HG02973 (cell line): ENCODE results near the gene PCGF2.
"Not testable (repeated sequence)": the region's sequence is repeated elsewhere in the genome, so short reads cannot be mapped to it uniquely, and the experiment has no call there.

Source experiments
- ATAC-seq: cut with Tn5 transposase; IDR thresholded peaks from one replicate; pipeline ENCODE4 v1.9.1; 2021; ENCODE audit warnings: moderate library complexity; ENCODE audit not compliant: unreplicated experiment

The PCGF2 gene

GRCh38 chr17:38748149-38748891, at the start of gene PCGF2:
TSS of gene PCGF2 (minus strand) at chr17:38748336. CDS start at chr17:38740402, 7,934 bp downstream.
- no peak for ATAC-seq

DNA sequence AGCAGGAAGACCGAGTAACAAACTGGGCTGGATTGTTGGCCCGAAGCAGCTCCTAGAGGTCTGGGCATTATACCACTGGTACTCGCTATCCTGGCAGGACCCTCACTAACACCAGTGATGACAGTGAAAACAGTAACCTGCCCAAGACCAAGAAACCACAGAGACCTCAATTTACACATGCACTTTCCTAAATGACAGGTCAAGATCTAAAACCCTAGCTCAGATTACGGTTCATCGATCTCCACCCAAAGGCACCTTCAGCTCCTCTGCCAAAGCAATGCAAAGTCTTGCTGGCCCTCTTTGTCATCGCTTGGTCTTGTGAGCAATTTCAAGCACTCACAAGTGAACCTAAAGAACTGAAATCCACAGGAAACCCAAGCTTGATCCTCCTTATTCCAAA, 49.7 kb upstream of the PCGF2 start:
- ATAC-seq: no peak

GRCh38 chr17:38797158-38797490, 49.0 kb upstream of the PCGF2 start:
- no peak for ATAC-seq

GRCh38 chr17:38796451-38797157, 48.5 kb upstream of the PCGF2 start:
- ATAC-seq: no peak

GRCh38 chr17:38794221-38794620, 46.1 kb upstream of the PCGF2 start:
- ATAC-seq: no peak

DNA sequence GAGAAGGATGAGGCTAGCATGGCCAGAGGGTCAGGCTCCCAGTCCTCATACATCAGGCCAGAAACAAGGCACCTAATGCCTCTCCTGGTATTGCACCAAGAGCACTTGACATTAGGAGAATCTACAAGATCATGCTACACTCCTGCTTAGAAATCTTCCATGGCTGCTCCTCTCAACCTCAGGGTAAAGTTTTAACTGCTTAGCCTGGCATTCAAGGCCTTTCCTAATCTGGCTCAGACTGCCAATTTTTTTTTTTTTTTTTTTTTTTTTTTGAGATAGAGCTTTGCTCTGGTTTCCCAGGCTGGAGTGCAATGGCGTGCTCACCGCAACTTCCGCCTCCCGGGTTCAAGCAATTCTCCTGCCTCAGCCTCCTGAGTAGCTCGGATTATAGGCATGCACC, 43.0 kb upstream of the PCGF2 start:
- ATAC-seq: no peak

- not testable (repeated sequence) for ATAC-seq
Measured at GRCh38 chr17:38790148-38790707, 42.1 kb upstream of the PCGF2 start.

DNA sequence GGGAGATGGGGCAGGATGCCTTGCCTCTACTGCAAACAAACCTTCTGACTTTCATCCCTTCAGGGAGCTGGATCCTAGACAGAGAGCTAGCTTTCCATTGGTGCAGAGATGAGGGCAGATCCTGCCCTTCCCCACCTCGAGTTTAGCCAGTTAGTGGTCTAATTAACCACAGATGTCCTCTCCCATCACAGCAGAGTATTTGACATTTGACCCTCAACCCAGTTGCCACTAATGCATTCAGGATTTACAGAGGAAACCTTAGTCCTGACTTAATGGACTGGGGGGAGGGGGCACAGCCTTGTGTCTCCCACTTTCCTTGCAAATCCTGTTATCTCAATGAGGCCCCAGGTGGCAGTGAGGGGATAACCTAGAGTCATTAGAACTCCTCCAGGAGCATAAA, 41.0 kb upstream of the PCGF2 start:
- ATAC-seq: no peak

GRCh38 chr17:38787999-38788398, 39.9 kb upstream of the PCGF2 start:
- ATAC-seq: not testable (repeated sequence)

- ATAC-seq: no peak
Measured at GRCh38 chr17:38786372-38786771, 38.2 kb upstream of the PCGF2 start.

GRCh38 chr17:38783227-38783626, 35.1 kb upstream of the PCGF2 start:
- ATAC-seq: no peak

GRCh38 chr17:38779965-38780752, 32.0 kb upstream of the PCGF2 start:
- no peak for ATAC-seq

DNA sequence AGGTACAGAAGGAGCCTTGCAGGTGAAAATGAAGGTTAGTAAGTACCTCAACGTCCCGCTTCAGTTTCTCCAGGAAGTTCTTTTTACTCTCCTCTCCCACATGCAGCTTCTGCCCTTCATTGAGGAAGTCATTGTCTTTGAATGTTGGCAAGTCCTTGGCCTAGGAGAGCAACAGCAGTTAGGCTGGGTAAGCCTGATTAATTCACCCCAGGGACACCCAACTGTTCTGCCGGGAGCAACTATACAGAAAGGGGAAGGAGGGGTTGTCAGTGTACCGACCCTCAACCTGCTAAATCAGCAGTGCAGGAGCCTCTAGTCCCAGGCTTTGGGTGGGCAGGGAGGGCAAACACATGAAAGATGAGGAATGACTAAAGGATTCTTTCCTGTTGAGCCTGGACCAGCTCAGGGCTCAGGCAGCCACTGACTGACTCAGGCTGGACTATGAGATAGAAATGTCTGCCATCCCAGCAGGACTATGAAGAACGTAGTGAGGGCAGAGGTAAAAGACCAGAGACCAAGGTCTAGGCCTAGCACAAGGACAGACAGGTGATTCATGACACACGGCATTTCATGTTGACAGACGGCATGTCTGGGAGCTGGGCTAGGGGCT, 29.6 kb upstream of the PCGF2 start:
- ATAC-seq: no peak

DNA sequence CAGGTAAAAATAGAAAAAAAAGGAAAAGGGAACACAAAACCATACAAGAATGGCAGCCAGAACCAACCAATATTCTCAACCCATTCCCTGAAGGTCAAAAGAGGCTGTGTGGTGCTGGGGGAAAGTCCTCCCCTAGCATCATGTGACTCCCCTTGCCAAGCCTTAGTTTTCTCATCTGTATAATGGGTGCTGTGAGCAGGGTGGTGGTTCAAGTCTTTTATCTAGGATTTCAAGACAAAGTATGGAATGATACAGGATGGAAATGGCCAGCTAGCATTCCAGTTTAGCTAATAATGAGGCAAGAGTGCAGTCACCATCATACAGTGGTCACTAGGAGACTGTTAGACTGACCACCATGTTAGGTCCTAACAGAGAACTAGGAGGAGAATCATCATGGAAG, 25.1 kb upstream of the PCGF2 start:
- ATAC-seq: no peak

DNA sequence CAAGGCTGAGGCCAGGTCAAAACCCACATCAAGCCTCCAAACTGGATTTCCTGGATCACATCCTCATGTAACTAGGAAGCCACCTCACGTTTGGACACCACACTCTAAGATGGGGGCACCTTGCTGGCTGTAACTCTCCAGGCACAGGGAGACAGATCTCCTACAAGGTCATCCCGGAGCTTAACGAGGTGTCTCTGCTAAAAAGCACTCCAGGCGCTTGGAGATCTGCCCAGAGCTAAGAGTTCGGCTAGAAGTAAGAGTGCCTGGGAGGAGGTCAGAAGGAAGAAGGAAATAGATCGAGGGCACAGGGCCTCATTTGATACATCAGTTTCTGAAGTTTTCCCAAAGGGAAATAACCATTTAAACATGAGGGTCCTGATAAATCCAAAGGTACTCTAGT, 20.3 kb upstream of the PCGF2 start:
- no peak for ATAC-seq

- no peak for ATAC-seq
Measured at GRCh38 chr17:38766341-38766740, 18.2 kb upstream of the PCGF2 start.

DNA sequence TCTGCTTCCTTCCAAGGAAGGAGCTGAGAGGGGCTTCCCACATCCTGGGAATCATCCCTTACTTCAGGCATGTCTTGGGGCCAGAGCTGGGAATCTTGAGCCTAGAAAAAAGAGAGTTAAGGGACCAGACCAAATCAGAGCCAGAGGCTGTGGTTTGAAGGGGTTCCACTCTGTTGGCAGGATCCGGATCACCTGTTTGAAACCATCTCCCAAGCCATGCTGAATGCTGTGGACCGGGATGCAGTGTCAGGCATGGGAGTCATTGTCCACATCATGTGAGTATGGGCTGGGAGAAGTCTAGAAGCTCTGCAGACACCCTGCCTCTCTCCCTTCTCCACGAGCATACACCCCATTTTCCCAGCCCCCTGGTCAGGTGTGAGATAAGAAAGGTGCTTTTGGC, 14.1 kb upstream of the PCGF2 start:
- no peak for ATAC-seq

GRCh38 chr17:38761612-38762011, 13.5 kb upstream of the PCGF2 start:
- no peak for ATAC-seq

DNA sequence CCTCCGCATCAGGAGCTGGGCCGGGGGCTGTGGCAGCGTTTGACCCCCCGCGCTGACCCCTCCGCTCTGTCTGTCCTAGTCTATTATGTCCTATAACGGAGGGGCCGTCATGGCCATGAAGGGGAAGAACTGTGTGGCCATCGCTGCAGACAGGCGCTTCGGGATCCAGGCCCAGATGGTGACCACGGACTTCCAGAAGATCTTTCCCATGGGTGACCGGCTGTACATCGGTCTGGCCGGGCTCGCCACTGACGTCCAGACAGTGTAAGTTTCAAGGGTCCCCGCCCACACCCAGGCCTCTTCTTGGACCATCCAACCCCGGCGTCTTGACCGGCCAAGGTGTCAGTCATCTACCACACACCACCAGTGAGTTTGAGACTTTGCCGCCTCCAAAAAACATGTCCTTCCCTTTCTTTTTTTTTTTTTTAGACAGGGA, 5.0 kb upstream of the PCGF2 start:
- no peak for ATAC-seq

- peak; percentile 62 for ATAC-seq
Measured at GRCh38 chr17:38752308-38753070, 4.4 kb upstream of the PCGF2 start, which contains the start of gene PSMB3. TSS of gene PSMB3 (plus strand) at chr17:38752741. CDS start at chr17:38752827, 86 bp downstream.
